BLaER1 (cell line): ENCODE results near the gene COQ9.

Experiments
- H3K27ac ChIP-seq: shearing (Covaris generic); formaldehyde crosslinking; 2 replicates; pipeline ENCODE4 v1.8.1; 2022
- H3K27me3 ChIP-seq: shearing (Covaris generic); formaldehyde crosslinking; 2 replicates; pipeline ENCODE4 v1.8.1; 2022
- H3K36me3 ChIP-seq: shearing (Covaris generic); formaldehyde crosslinking; 2 replicates; pipeline ENCODE4 v1.8.1; 2022
- H3K4me1 ChIP-seq: shearing (Covaris generic); formaldehyde crosslinking; 2 replicates; pipeline ENCODE4 v1.8.1; 2022
- H3K4me2 ChIP-seq: shearing (Covaris generic); formaldehyde crosslinking; 2 replicates; pipeline ENCODE4 v1.8.1; 2022
- H3K4me3 ChIP-seq: shearing (Covaris generic); formaldehyde crosslinking; 2 replicates; pipeline ENCODE4 v1.8.1; 2022
- H3K9ac ChIP-seq: shearing (Covaris generic); formaldehyde crosslinking; 2 replicates; pipeline ENCODE4 v1.8.1; 2022
- H3K9me3 ChIP-seq: shearing (Covaris generic); formaldehyde crosslinking; 2 replicates; pipeline ENCODE4 v1.8.1; 2022
- H4K20me1 ChIP-seq: shearing (Covaris generic); formaldehyde crosslinking; 2 replicates; pipeline ENCODE4 v1.8.1; 2022
- Cebpa-rat ChIP-seq: shearing (Covaris generic); IDR thresholded peaks from 2 replicates; pipeline ENCODE4 v1.8.1; 2022

COQ9 gene

GRCh38 chr16:57508035-57508425 lies 60.8 kb downstream of the COQ9 start:
- Histone ChIP-seq H4K20me1 (no peaks in the 10 kb centered on the region), H3K27ac (no peak overlapping the region), H3K9me3 (no peaks in the 10 kb centered on the region), H3K9ac (no peak overlapping the region; the same call in 1 of the 2 replicates), H3K36me3 (peaks cover 10% of the 10 kb centered on the region), H3K4me1 (peaks cover 58% of the 10 kb centered on the region), H3K4me2 (peak overlapping the region; percentile 54), H3K4me3 (no peak overlapping the region), H3K27me3 (no peaks in the 10 kb centered on the region)
- TF ChIP-seq Cebpa-rat = no peak

- peaks cover 15% of the 10 kb centered on the region for H3K36me3 ChIP-seq
- peaks cover 44% of the 10 kb centered on the region for H3K4me1 ChIP-seq
- no peak overlapping the region for H3K27ac ChIP-seq
- no peaks in the 10 kb centered on the region for H4K20me1 ChIP-seq
- H3K27me3 ChIP-seq = no peaks in the 10 kb centered on the region
- no peak for TF ChIP-seq Cebpa-rat
- H3K4me2 ChIP-seq = no peak overlapping the region
- no peak overlapping the region for H3K4me3 ChIP-seq
- H3K9me3 ChIP-seq = no peaks in the 10 kb centered on the region
- H3K9ac ChIP-seq = no peak overlapping the region
These were observed 62.1 kb downstream of the COQ9 start for GRCh38 chr16:57509231-57509923.

- TF ChIP-seq Cebpa-rat = no peak
- Histone ChIP-seq H3K9me3 (no peaks in the 10 kb centered on the region), H3K4me3 (no peak overlapping the region), H3K36me3 (peaks cover 19% of the 10 kb centered on the region), H4K20me1 (no peaks in the 10 kb centered on the region), H3K27me3 (no peaks in the 10 kb centered on the region), H3K4me1 (peaks cover 36% of the 10 kb centered on the region), H3K9ac (no peak overlapping the region), H3K27ac (no peak overlapping the region), H3K4me2 (0 out of 2 replicates have a peak overlapping the region, but pooled peaks have one; percentile 13)
These were observed 63.0 kb downstream of the COQ9 start for GRCh38 chr16:57510016-57510871.
